Endothelial cell of umbilical vein (primary cell): ENCODE data around the gene MRPL42. TPM values are rescaled to one million over a fixed set of nuclear protein-coding genes. Genes with fewer than 3 reads are reported as not detected.
A peak's percentile ranks its signal among the peaks of the same experiment; 100 is the strongest.

Experiments used
- BruUV-seq: library from RNA; stranded (reverse); fragments of 400-500 nt; replicated peaks from 2 replicates; lab custom pipeline; 2021; lab: Mats Ljungman, UMichigan
- CTCF ChIA-PET: fragments of 300-600, 350-600 bp; sonication (Branson Sonifier 250); formaldehyde crosslinking; loops from one replicate; lab custom pipeline; 2021; ENCODE audit warnings: antibody characterized with exemption, inconsistent platforms; lab: Charles Lee
- POLR2A ChIA-PET: fragments of 300-600, 350-600 bp; sonication (Branson Sonifier 250); formaldehyde crosslinking; loops from one replicate; lab custom pipeline; 2021; ENCODE audit warnings: antibody characterized with exemption, inconsistent platforms; lab: Charles Lee
- DNase-seq: peaks from one replicate; pipeline ENCODE4 v3.0.0-alpha.2; 2011; ENCODE audit warnings: low read depth, low spot score
- FAIRE-seq: peaks from 2 replicates; lab custom pipeline; 2011; peaks lifted over from hg19 to GRCh38; lab: Jason Lieb, UNC
- H2AFZ ChIP-seq: 2 replicates; pipeline ENCODE4 v1.6.0; 2012; ENCODE audit warnings: low read depth, low read length, control low read depth, inconsistent platforms
- H3K27ac ChIP-seq: 2 replicates; pipeline ENCODE4 v1.5.1; 2011; ENCODE audit warnings: low read depth, mild to moderate bottlenecking, control low read depth, low read length, moderate library complexity; ENCODE audit not compliant: insufficient read depth
- H3K27me3 ChIP-seq, 2 experiments: 2 replicates each; pipeline versions ENCODE4 v1.6.0 to v1.6.1; 2011; ENCODE audit warnings: low read length in 2 of 2, mixed read lengths in 1 of 2; ENCODE audit not compliant: control insufficient read depth in 2 of 2, insufficient read depth in 2 of 2
- H3K36me3 ChIP-seq, 2 experiments: 2 replicates in 1 of 2; 3 replicates in 1 of 2; pipeline ENCODE4 v1.5.1; 2011; ENCODE audit warnings: low read length in 2 of 2, mild to moderate bottlenecking in 1 of 2, moderate library complexity in 1 of 2; ENCODE audit not compliant: control insufficient read depth in 2 of 2, insufficient read depth in 2 of 2; ENCODE audit errors: extremely low read depth in 1 of 2
- H3K4me1 ChIP-seq: 3 replicates; pipeline ENCODE4 v1.5.1; 2011; ENCODE audit warnings: mild to moderate bottlenecking, low read length; ENCODE audit not compliant: control insufficient read depth, insufficient read depth; ENCODE audit errors: extremely low read depth
- H3K4me2 ChIP-seq: 2 replicates; pipeline ENCODE4 v1.6.1; 2011; ENCODE audit warnings: low read length, control low read depth, mixed read lengths; ENCODE audit not compliant: insufficient read depth
- H3K4me3 ChIP-seq, 3 experiments: fragments of 200-600 bp in 1 of 3; sonication (generic), shearing (Covaris generic) in 1 of 3; replicated peaks in 1 of 3; 2 replicates each; pipeline ENCODE4 v1.5.1; 2011 to 2016; ENCODE audit warnings: control low read depth in 3 of 3, low read length in 3 of 3, mild to moderate bottlenecking in 2 of 3, inconsistent platforms in 1 of 3, low read depth in 1 of 3, moderate library complexity in 1 of 3; ENCODE audit not compliant: insufficient read depth in 1 of 3
- H3K79me2 ChIP-seq: 2 replicates; pipeline ENCODE4 v1.6.0; 2012; ENCODE audit warnings: low read length, inconsistent platforms; ENCODE audit not compliant: control insufficient read depth, insufficient read depth
- H3K9ac ChIP-seq: replicated peaks from 2 replicates; pipeline ENCODE3; 2011; ENCODE audit warnings: low read length, control low read depth; ENCODE audit not compliant: insufficient read depth; ENCODE audit errors: extremely low read depth
- H3K9me1 ChIP-seq: replicated peaks from 3 replicates; pipeline ENCODE4 v1.6.0; 2011; ENCODE audit warnings: mild to moderate bottlenecking, low read length; ENCODE audit not compliant: control insufficient read depth, insufficient read depth; ENCODE audit errors: extremely low read depth
- H3K9me3 ChIP-seq: replicated peaks from 2 replicates; pipeline ENCODE4 v1.5.1; 2012; ENCODE audit warnings: low read length, inconsistent platforms; ENCODE audit not compliant: control insufficient read depth, insufficient read depth
- H4K20me1 ChIP-seq: replicated peaks from 2 replicates; pipeline ENCODE3; 2011; ENCODE audit warnings: mild to moderate bottlenecking, low read length; ENCODE audit not compliant: control insufficient read depth, insufficient read depth; ENCODE audit errors: extremely low read depth
- EZH2 ChIP-seq: IDR thresholded peaks from 2 replicates; pipeline ENCODE4 v1.6.1; 2012; ENCODE audit warnings: borderline replicate concordance, low read depth, mild to moderate bottlenecking, moderate library complexity, low read length, inconsistent platforms; ENCODE audit not compliant: severe bottlenecking
- FOS ChIP-seq: IDR thresholded peaks from 2 replicates; pipeline ENCODE4 v1.6.1; 2011; ENCODE audit warnings: mild to moderate bottlenecking, low read length, moderate library complexity, borderline replicate concordance; ENCODE audit not compliant: insufficient read depth
- GATA2 ChIP-seq: IDR thresholded peaks from 2 replicates; pipeline ENCODE4 v1.7.0; 2011; ENCODE audit warnings: low read depth, mild to moderate bottlenecking, moderate library complexity, mixed read lengths, low read length; ENCODE audit not compliant: insufficient read length, insufficient read depth
- JUN ChIP-seq: IDR thresholded peaks from 2 replicates; pipeline ENCODE4 v1.6.1; 2011; ENCODE audit warnings: borderline replicate concordance, low read depth; ENCODE audit not compliant: insufficient read length, insufficient read depth
- MYC ChIP-seq: IDR thresholded peaks from one replicate; pipeline ENCODE4 v1.6.1; 2011; ENCODE audit warnings: mild to moderate bottlenecking, low read depth, low read length
- POLR2A ChIP-seq: IDR thresholded peaks from 2 replicates; pipeline ENCODE4 v1.6.1; 2012; ENCODE audit warnings: low read depth, mild to moderate bottlenecking, control low read depth, low read length
- POLR2AphosphoS5 ChIP-seq: IDR thresholded peaks from 2 replicates; pipeline ENCODE4 v1.6.1; 2012; ENCODE audit warnings: low read depth, mild to moderate bottlenecking, control low read depth, low read length, moderate library complexity; ENCODE audit not compliant: insufficient read depth
- dilution Hi-C: fragments of 300-500 bp; cut with MboI; formaldehyde crosslinking; loops from one replicate; pipeline ENCODE4 v1.15.0; 2019; ENCODE audit warnings: low sequenced_read_pairs; ENCODE audit not compliant: extremely low pct_ligation_motif_present
- intact Hi-C: fragments of 100-400 bp; cut with micrococcal nuclease; formaldehyde crosslinking; loops from one replicate; pipeline ENCODE4 v1.10.0; 2022
- polyA plus RNA-seq, 4 experiments: library from polyadenylated mRNA; depleted of rRNA in 3 of 4; stranded (reverse) in 3 of 4; unstranded in 1 of 4; fragments of >200 nt; gene quantifications; 2 replicates each; pipeline versions ENCODE4 v1.2.1 to v1.2.3, GENCODE V29; 2011 to 2012; ENCODE audit warnings: missing spikeins in 1 of 4
- total RNA-seq: library from RNA; stranded (reverse); gene quantifications from 2 replicates; pipeline ENCODE4 v1.2.3, GENCODE V29; 2021
- TF ChIP-seq, protein P1 (sequence below), 2 donors: IDR thresholded peaks; 1 replicate in 1 of 2; 2 replicates in 1 of 2; pipeline ENCODE4 v1.5.1; 2011; ENCODE audit warnings: low read length in 2 of 2, mild to moderate bottlenecking in 2 of 2, moderate library complexity in 2 of 2, control low read depth in 1 of 2, inconsistent platforms in 1 of 2, low read depth in 1 of 2; ENCODE audit not compliant: insufficient read depth in 1 of 2; ENCODE audit errors: extremely low read depth in 1 of 2
- TF ChIP-seq, protein P2 (sequence below): IDR thresholded peaks from 2 replicates; pipeline ENCODE4 v1.6.1; 2011; ENCODE audit not compliant: insufficient read depth, insufficient read length

Gene MRPL42
- total and polyA plus RNA-seq, 2 donors (not counting 3 experiments of a cell fraction or from before 2014, with no cell fraction given): 38.5 to 61.2 TPM

DNA sequence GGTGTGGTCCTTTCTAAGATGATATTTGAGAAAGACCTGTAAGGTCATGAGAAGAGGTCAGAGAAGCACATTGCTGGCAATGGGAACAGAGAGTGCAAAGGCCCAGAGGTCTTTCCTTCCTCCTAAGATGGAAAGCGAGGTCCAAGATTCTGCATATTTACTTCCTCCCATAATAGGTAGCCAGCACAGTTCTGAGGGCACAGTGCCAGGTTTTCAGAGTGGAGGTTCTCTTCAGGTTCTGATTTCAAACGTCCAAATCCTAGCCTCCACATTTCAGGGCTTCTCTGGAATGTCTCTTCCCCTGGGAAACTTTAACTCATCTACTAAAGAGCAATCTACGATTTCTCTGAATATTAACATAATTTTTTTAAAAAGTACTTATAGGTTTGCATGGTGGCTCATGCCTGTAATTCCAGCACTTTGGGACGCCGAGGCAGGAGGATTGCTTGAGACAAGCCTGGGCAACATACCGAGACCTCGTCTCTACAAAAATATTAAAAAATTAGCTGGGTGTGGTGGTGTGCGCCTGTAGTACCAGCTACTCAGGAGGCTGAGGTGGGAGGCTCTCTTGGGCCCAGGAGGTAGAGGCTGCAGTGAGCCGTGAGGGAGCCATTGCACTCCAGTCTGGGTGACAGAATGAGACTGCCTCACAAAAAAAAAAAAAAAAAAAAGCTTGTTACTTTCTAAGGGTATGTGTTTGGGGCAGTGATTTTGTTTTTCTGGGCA, 526 bp upstream of the MRPL42 start:
- Histone ChIP-seq H3K27ac (no peak overlapping the region), H3K9me1 (no peaks in the 10 kb centered on the region), H4K20me1 (no peaks in the 10 kb centered on the region), H3K4me3 (no peak overlapping the region), H2AFZ (peak overlapping the region; percentile 90), H3K9ac (no peak overlapping the region), H3K79me2 (peaks cover 42% of the 10 kb centered on the region), H3K4me2 (no peak overlapping the region), H3K36me3 (no peaks in the 10 kb centered on the region), H3K27me3 (no peaks in the 10 kb centered on the region), H3K4me1 (peaks cover 9% of the 10 kb centered on the region), H3K9me3 (no peaks in the 10 kb centered on the region)
- dilution Hi-C loops (no loop called here), intact Hi-C loops (loop anchor here (1.0 kb wide), 1 partner anchor 24 kb away; no protein-coding TSS in a partner anchor)
- ChIA-PET CTCF (interaction anchor here (0.7 to 2.1 kb wide), 7 partner anchors 12 to 635 kb away, joined by 3 to 12 read pairs (median 6); partner anchors contain the start of gene UBE2N), POLR2A (interaction anchor here (1.0 kb wide), 1 partner anchor 721 kb away, joined by 3 read pairs; no protein-coding TSS in a partner anchor)
- DNase-seq: no peak
- no peak for FAIRE-seq
- BruUV-seq: no TSS peak
- TF ChIP-seq MYC (no peak), EZH2 (no peak), POLR2A (no peak), JUN (no peak), GATA2 (no peak), POLR2AphosphoS5 (no peak), FOS (no peak)
- TF ChIP-seq, protein P1, sequence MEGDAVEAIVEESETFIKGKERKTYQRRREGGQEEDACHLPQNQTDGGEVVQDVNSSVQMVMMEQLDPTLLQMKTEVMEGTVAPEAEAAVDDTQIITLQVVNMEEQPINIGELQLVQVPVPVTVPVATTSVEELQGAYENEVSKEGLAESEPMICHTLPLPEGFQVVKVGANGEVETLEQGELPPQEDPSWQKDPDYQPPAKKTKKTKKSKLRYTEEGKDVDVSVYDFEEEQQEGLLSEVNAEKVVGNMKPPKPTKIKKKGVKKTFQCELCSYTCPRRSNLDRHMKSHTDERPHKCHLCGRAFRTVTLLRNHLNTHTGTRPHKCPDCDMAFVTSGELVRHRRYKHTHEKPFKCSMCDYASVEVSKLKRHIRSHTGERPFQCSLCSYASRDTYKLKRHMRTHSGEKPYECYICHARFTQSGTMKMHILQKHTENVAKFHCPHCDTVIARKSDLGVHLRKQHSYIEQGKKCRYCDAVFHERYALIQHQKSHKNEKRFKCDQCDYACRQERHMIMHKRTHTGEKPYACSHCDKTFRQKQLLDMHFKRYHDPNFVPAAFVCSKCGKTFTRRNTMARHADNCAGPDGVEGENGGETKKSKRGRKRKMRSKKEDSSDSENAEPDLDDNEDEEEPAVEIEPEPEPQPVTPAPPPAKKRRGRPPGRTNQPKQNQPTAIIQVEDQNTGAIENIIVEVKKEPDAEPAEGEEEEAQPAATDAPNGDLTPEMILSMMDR (IDR thresholded peaks at IDR 0.05; ENCODE audit: extremely low read depth in 1 of 2, insufficient read depth in 1 of 2, low read depth in 1 of 2, low read length in 2 of 2): no peak
- TF ChIP-seq, protein P2, sequence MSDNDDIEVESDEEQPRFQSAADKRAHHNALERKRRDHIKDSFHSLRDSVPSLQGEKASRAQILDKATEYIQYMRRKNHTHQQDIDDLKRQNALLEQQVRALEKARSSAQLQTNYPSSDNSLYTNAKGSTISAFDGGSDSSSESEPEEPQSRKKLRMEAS: no peak
